Endothelial cell (in vitro differentiated cells): ENCODE results near the gene GRAMD1B. TPM values are rescaled to one million over a fixed set of nuclear protein-coding genes. Genes with fewer than 3 reads are reported as not detected.

ENCODE experiments used
- DNase-seq: peaks from one replicate; pipeline ENCODE4 v3.0.0; 2021; ENCODE audit warnings: low spot score
- H3K27ac Mint-ChIP-seq: one replicate; pipeline ENCODE4 v1.8.0; 2021; ENCODE audit warnings: mixed read lengths, inconsistent platforms; ENCODE audit not compliant: unreplicated experiment
- H3K27me3 Mint-ChIP-seq: one replicate; pipeline ENCODE4 v1.8.0; 2021; ENCODE audit warnings: mild to moderate bottlenecking, moderate library complexity, mixed read lengths, inconsistent platforms; ENCODE audit not compliant: unreplicated experiment
- H3K36me3 Mint-ChIP-seq: one replicate; pipeline ENCODE4 v1.8.0; 2021; ENCODE audit warnings: mild to moderate bottlenecking, low read depth, mixed read lengths, inconsistent platforms; ENCODE audit not compliant: unreplicated experiment
- H3K4me1 Mint-ChIP-seq: one replicate; pipeline ENCODE4 v1.8.0; 2021; ENCODE audit warnings: mild to moderate bottlenecking, mixed read lengths, inconsistent platforms; ENCODE audit not compliant: unreplicated experiment
- H3K4me3 Mint-ChIP-seq: one replicate; pipeline ENCODE4 v1.8.0; 2021; ENCODE audit warnings: mild to moderate bottlenecking, mixed read lengths, inconsistent platforms; ENCODE audit not compliant: unreplicated experiment
- H3K9me3 Mint-ChIP-seq: one replicate; pipeline ENCODE4 v1.8.0; 2021; ENCODE audit warnings: mixed read lengths, inconsistent platforms; ENCODE audit not compliant: unreplicated experiment
- CTCF ChIP-seq: fragments of 200-600 bp; sonication (generic); IDR thresholded peaks from one replicate; pipeline ENCODE4 v1.5.0; 2021; ENCODE audit warnings: antibody characterized with exemption; ENCODE audit not compliant: unreplicated experiment
- total RNA-seq: library from RNA; stranded (reverse); fragmentation: NEBNext Ultra II Directional; extraction: Animal tissue kit (Norgen Biotek cat#: 25700); gene quantifications from one replicate; pipeline ENCODE4 v1.2.1, GENCODE V29; 2021; ENCODE audit not compliant: unreplicated experiment

The GRAMD1B gene
- total RNA-seq, 1 donor from 2014 or later: 49.6 TPM

- DNase-seq: no peak
- Mint-ChIP-seq H3K27ac (no peak overlapping the region), H3K9me3 (no peaks in the 10 kb centered on the region), H3K4me3 (no peak overlapping the region), H3K36me3 (peaks cover 3% of the 10 kb centered on the region), H3K4me1 (no peaks in the 10 kb centered on the region), H3K27me3 (peaks cover 4% of the 10 kb centered on the region)
- TF ChIP-seq CTCF: no peak
Measured at GRCh38 chr11:123419731-123420452, 10.2 kb upstream of the GRAMD1B start.

GRCh38 chr11:123421589-123421988, 8.5 kb upstream of the GRAMD1B start:
- peaks cover 4% of the 10 kb centered on the region for H3K27me3 Mint-ChIP-seq
- peaks cover 3% of the 10 kb centered on the region for H3K36me3 Mint-ChIP-seq
- no peak for TF ChIP-seq CTCF
- no peak overlapping the region for H3K27ac Mint-ChIP-seq
- no peaks in the 10 kb centered on the region for H3K9me3 Mint-ChIP-seq
- H3K4me1 Mint-ChIP-seq: peaks cover 4% of the 10 kb centered on the region
- DNase-seq: no peak
- no peak overlapping the region for H3K4me3 Mint-ChIP-seq

GRCh38 chr11:123425367-123425766, 4.7 kb upstream of the GRAMD1B start:
- Mint-ChIP-seq H3K36me3 (no peaks in the 10 kb centered on the region), H3K27ac (no peak overlapping the region), H3K9me3 (no peaks in the 10 kb centered on the region), H3K4me1 (peaks cover 37% of the 10 kb centered on the region), H3K4me3 (no peak overlapping the region), H3K27me3 (peaks cover 8% of the 10 kb centered on the region)
- DNase-seq: no peak
- TF ChIP-seq CTCF: no peak

- H3K4me1 Mint-ChIP-seq: peaks cover 43% of the 10 kb centered on the region
- peaks cover 10% of the 10 kb centered on the region for H3K27me3 Mint-ChIP-seq
- H3K4me3 Mint-ChIP-seq: no peak overlapping the region
- no peak for DNase-seq
- no peak for TF ChIP-seq CTCF
- H3K27ac Mint-ChIP-seq: peak overlapping the region; percentile 28
- no peaks in the 10 kb centered on the region for H3K9me3 Mint-ChIP-seq
- no peaks in the 10 kb centered on the region for H3K36me3 Mint-ChIP-seq
Measured at GRCh38 chr11:123426789-123427188, 3.3 kb upstream of the GRAMD1B start.

GRCh38 chr11:123427405-123427804, 2.7 kb upstream of the GRAMD1B start:
- TF ChIP-seq CTCF: no peak
- Mint-ChIP-seq H3K27ac (no peak overlapping the region), H3K4me3 (no peak overlapping the region), H3K27me3 (peaks cover 10% of the 10 kb centered on the region), H3K4me1 (peaks cover 48% of the 10 kb centered on the region), H3K9me3 (no peaks in the 10 kb centered on the region), H3K36me3 (peaks cover 1% of the 10 kb centered on the region)
- DNase-seq: no peak
